ENCODE data around the gene SIN3B. TPM values are rescaled to one million over a fixed set of nuclear protein-coding genes. Genes with fewer than 3 reads are reported as not detected.
"Not testable (repeated sequence)": the region's sequence is repeated elsewhere in the genome, so short reads cannot be mapped to it uniquely, and the experiment has no call there.

Gene SIN3B, protein sequence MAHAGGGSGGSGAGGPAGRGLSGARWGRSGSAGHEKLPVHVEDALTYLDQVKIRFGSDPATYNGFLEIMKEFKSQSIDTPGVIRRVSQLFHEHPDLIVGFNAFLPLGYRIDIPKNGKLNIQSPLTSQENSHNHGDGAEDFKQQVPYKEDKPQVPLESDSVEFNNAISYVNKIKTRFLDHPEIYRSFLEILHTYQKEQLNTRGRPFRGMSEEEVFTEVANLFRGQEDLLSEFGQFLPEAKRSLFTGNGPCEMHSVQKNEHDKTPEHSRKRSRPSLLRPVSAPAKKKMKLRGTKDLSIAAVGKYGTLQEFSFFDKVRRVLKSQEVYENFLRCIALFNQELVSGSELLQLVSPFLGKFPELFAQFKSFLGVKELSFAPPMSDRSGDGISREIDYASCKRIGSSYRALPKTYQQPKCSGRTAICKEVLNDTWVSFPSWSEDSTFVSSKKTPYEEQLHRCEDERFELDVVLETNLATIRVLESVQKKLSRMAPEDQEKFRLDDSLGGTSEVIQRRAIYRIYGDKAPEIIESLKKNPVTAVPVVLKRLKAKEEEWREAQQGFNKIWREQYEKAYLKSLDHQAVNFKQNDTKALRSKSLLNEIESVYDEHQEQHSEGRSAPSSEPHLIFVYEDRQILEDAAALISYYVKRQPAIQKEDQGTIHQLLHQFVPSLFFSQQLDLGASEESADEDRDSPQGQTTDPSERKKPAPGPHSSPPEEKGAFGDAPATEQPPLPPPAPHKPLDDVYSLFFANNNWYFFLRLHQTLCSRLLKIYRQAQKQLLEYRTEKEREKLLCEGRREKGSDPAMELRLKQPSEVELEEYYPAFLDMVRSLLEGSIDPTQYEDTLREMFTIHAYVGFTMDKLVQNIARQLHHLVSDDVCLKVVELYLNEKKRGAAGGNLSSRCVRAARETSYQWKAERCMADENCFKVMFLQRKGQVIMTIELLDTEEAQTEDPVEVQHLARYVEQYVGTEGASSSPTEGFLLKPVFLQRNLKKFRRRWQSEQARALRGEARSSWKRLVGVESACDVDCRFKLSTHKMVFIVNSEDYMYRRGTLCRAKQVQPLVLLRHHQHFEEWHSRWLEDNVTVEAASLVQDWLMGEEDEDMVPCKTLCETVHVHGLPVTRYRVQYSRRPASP
- 17.7 and 80.9 TPM in 2 replicates for total RNA-seq

DNA sequence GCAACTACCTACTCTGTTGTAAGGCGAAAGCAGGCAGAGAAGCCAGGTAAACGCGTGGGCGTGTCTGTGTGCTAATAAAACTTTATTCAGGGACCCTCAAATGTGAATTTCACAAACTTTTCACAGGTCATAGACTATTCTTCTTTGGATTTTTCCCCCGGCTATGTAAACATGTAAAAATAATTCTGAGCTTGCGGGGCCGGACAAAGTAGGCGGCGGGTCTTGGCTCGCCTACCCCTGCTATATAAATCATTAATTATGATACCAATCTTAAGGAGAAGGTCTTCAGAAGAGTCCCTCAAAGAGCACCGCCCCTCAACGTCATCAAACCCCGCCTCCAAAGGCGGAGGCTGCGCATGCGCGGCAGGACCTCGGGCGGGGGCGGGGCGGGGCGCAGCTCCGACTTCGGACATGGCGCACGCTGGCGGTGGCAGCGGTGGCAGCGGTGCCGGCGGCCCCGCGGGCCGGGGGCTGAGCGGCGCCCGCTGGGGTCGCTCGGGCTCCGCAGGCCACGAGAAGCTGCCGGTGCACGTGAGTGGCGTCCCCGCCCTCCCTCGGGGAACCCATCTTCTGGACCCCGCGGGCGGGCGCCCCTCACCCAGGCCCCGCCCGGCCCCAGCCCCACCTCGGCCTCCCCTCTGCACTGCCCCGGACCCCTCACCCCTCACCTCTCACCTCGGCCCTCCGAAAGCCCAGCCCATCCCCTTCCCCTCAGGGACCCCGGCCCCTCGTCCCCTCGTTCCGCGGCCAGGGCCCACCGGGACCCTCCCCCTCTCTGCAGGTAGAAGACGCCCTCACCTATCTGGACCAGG lies at the start of gene SIN3B:
SIN3B (plus strand) TSS at position 389 of the 812 bp plus-strand sequence; CDS start at position 412, 23 bp downstream.
- DNase-seq (ENCODE audit: low read depth): peak; percentile 58

DNA sequence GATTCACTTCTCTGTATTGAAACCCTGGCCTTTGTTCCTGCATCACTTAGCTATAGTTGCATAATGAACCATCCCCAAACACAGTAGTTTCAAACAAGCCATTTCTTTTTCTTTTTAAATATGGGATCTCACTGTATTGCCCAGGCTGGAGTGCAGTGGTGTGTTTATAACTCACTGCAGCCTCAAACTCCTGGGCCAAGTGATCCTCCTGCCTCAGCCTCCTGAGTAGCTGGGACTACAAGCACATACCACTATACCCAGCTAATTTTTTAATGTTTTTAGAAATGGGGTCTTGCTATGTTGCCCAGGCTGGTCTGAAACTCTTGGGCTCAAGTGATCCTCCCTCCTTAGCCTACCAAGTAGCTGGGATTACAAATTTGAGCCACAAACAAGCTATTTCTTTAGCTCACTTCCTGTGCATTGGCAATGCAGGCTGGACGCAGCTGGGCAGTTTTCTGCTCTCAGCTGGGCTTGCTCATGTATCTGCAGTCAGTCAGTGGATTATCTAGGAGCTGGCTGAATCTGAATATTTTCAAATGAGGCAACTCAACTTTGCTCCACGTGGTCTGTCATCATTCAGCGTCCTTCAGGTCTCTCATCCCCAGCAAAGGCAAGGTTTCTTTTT lies 49.5 kb upstream of the SIN3B start:
- no peak for DNase-seq (ENCODE audit: low read depth)

DNA sequence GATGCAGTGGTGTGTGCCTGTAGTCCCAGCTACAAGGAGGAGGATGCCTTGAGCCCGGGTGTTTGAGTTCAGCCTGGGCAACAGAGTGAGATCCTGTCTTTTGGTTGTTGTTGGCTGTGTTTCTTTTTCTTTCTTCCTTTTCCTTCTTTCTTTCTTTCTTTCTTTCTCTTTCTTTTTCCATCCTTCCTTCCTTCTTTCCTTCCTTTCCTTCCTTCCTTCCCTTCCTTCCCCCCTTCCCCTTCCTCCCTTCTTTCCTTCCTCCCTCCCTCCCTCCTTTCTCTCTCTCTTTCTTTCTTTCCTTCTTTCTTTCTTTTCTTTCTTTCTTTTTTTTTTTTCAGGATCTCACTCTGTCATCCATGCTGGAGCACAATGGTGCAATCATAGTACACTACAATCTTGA lies 46.5 kb upstream of the SIN3B start:
- DNase-seq (ENCODE audit: low read depth): no peak

DNA sequence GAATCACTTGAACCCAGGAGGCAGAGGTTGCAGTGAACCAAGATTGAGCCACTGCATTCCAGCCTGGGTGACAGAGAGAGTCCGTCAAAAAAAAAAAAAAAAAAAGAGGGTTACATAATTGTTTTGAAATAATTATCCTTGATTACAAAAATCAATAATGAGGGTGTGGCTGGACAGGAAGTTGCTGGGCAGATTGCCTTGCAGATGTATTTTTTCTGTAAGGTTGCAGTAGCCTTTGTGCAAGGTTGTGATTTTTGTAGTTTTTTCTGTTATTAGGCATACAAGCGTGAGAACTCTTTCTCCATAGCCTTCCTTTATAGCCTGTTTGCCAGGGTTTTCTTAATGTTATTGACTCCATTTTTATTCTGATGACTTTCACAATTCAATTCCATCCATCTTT lies 40.7 kb upstream of the SIN3B start:
- no peak for DNase-seq (ENCODE audit: low read depth)

DNA sequence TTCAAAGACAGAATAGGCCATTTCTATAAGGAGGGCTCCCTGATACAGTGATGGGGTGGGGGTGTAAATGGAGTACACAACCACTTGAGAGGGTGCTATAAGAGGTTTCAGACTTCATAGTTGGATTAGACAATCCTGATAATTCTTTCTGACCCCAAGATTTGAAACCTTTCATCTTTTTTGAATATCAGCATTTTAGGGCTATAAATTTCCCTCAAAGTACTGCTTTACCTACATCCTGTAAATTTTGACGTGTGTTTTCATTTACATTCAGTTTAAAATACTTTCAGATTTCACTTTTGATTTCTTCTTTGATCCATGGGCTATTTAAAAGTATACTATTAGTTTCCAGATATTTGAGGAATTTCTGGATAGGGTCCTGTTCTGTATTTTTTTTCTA lies 40.0 kb upstream of the SIN3B start:
- no peak for DNase-seq (ENCODE audit: low read depth)

DNA sequence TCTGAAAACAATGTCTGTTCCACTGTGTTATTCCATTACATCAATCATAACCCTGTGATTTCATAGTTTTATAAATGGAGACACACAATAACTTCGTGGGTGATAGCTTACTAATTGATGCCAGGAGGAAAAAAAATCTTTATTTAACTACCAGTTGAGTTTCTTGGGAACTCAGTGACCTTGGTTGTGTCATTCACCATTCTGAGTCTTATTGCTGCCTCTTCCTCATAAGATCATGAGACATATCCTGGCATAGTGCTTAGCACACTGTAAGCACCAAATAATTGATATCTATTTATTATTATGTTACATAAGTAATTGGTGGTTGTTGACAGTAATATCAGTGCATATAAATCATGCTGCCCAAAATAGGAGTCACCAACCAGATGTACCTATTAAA lies 39.1 kb upstream of the SIN3B start:
- no peak for DNase-seq (ENCODE audit: low read depth)

DNA sequence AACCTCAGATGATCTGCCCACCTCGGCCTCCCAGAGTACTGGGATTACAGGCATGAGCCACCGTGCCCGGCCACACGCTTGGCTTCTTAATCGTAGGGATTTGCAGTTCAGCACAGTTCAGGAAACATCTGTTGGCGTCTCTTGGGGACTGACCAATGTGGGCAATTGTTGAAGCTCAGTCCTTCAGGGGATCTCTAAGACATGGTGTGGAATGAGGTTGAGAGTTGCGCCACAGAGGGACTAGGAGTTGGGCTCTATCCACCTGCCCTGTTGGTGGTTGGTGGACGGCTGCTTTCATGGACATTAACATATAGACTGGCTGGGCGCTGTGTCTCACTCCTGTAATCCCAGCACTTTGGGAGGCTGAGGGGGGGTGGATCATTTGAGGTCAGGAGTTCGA lies 37.3 kb upstream of the SIN3B start:
- no peak for DNase-seq (ENCODE audit: low read depth)

DNA sequence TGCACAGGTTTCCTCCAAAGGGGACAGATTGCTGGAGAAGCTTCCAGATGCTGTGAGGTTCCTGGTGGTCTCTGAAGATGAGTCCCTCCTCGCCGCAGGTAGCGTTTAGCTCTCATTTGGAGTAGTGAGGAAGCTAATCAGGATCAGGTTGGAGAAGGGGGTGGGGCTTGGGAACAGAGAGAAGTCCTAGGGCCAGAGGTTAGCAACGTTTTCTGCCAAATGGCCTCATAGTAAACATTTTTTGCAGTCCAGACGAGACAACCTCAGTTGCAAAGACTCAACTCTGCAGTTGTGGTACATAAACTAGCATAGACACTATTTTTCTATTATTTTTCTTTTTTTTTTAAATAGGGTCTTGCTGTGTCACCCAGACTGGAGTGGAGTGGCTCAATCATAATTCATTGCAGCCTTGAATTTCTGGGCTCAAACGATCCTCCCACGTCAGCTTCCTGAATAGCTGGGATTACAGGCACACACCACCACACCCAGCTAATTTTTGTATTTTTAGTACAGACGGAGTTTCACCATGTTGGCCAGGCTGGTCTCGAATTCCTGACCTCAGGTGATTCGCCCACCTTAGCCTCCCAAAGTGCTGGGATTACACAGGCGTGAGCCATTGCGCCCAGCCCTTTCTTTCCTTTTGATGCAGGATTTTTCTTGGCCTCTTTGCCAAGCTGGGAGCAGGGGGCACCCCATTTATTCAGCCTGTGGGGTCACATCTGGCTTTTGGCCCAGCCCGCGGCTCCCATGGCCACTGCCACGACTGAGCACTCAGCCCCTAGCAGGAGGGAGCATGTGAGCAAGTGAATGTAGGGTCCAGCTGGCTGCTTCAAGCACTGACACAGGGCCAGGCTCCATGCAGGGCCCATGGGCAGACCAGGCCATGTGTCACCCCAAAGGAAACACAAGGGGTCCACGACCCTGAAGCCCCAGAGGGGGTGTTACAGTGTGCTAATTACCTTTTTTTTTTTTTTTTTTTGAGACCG lies 34.4 kb upstream of the SIN3B start:
- DNase-seq (ENCODE audit: low read depth): no peak

DNA sequence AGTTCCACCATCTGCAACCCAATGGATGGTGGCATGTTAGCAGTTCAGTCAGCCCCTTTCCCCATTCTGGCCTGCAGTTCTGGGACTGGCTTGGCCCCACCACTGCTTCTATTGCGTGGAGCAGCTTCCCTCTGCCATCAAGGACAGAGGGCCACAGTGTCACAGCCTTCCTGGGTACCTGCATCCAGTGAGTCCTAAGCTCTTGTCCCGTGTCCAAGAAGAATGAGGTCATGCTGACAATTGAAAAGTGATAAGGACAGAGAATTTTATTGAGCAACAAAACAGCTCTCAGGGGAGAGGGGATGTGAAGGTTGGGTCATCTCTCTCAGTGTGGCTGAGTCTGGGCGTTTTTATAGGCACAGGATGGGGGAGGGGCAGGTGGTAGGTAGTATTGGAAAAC lies 33.5 kb upstream of the SIN3B start:
- DNase-seq (ENCODE audit: low read depth): no peak

DNA sequence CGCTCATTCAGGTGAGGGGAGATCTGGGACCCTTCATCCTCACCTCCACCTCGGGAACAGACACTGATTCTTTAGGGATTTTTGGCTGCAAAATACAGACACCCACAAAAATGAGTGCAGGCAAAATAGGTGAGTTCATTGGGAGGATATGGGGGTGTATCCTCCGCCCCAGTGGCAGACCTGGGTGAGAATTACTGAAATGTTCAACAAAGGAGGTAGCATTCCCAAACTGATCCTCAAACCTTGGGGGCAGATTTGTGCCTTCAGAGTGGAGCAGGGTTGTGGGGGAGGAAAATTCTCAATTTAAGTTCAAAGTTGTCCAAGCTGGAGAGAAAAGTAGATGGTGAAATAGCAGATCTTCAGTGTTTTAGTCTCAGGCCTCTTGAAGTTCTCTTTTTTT lies 31.3 kb upstream of the SIN3B start:
- no peak for DNase-seq (ENCODE audit: low read depth)

DNA sequence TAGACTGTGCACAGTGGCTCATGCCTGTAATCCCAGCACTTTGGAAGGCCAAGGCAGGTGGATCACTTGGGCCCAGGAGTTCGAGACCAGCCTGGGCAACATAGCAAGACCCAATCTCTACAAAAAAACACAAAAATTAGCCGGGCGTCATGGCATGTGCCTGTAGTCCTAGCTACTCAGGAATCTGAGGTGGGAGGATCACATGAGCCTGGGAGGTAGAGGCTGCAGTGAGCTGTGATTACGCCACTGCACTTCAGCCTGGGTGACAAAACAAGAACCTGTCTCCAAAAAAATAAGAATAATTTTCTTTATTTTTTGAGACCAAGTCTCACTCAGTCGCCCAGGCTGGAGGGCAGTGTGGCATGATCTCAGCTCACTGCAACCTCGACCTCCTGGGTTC lies 30.9 kb upstream of the SIN3B start:
- not testable (repeated sequence) for DNase-seq (ENCODE audit: low read depth)

DNA sequence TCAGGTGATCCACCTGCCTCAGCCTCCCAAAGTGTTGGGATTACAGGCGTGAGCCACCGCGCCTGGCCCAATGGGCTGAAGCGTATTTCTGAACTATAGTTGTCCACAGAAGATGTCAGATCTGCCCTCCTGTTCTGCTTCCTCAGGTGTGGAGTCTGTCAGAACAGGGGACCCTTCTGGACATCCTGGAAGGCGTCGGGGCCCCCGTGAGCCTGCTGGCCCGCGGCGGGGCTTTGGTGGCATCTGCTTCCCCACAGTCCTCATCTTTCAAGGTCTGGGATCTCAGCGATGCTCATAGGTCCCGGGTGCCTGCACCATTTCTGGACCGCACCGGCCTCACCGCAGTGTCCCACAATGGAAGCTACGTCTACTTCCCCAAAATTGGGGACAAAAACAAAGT lies 29.5 kb upstream of the SIN3B start:
- DNase-seq (ENCODE audit: low read depth): no peak

DNA sequence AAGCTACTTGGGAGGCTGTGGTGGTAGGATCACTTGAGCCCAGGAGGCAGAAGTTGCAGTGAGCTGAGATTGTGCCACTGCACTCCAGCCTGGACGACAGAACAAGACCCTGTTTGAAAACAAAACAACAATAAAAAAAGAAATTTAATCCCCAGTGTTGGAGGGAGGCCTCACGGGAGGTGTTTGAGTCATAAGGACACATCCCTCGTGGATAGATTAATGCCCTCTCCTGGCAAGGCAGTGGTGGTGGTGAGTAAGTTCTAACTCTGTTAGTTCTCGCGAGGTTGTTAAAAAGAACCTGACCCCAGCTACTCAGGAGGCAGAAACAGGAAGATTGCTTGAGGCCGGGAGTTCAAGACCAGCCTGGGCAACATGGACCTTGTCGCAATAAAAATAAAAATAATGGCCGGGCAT lies 27.6 kb upstream of the SIN3B start:
- peak; percentile 58 for DNase-seq (ENCODE audit: low read depth)

DNA sequence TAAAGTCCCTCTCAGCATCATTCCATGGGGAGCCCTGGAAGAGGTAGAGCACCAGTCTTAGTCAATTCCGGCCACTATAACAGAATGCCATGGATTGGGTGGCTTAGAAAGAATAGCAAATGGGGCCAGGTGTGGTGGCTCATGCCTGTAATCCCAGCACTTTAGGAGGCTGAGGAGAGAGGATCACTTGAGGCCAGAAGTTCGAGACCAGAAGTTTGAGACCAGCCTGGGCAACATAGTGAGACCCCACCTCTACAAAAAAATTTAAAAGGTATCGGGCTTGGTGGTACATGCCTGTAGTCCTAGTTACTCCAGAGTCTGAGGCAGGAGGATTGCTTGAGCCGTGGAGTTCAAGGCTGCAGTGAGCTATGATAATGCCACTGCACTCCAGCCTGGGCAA lies 25.0 kb upstream of the SIN3B start:
- no peak for DNase-seq (ENCODE audit: low read depth)

DNA sequence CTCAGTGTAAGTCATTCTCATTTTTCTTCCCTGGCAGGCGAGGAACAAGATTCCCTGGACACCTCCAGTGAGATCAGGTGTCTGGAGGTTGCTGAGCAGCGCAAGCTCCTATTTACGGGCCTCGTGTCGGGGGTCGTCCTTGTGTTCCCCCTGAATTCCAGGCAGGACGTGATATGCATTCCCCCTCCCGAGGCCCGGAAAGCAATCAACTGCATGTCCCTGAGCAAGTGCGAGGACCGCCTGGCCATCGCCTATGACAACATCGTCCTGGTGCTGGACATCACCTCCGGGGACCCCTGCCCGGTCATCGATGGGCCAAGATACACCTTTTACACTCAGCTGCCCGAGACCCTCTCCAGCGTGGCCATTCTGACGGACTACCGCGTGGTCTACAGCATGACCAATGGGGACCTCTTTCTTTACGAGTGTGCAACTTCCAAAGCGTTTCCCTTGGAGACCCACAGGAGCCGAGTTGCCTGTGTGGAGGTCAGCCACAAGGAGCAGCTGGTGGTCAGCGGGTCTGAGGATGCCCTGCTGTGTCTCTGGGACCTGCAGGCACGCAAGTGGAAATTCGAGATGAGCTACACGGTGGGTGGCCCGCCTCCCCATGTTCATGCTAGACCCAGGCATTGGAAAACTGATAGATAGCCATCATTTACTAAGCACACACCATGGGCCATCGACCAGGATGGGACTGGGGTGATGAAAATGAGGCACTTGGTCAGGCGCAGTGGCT lies 21.5 kb upstream of the SIN3B start:
- DNase-seq (ENCODE audit: low read depth): no peak

DNA sequence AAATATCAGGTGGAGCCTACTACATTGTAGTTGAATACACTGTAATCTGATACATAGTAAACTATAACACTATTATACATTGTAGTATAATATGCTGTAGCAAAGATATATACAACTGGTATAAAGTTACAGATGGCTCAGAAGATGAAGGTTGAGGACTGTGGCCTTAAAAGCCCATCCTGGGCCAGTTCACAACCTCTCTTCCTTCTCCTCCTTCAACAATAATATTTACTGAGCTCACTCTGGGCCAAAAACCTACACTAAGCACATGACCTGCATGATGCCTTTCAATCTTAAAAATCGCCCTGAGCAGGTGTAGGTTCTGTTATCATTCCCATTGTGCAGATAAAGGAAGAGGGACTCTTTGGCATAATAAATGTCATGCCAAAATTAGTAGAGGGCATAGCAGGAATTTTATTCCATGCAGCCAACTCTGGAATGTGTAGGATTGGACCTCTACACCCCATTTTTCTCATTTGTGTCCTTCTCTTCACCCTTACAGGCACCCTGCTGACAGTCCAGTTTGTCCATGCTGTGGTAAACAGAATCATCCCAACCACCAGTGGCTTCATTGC lies 14.6 kb upstream of the SIN3B start:
- DNase-seq (ENCODE audit: low read depth): no peak

DNA sequence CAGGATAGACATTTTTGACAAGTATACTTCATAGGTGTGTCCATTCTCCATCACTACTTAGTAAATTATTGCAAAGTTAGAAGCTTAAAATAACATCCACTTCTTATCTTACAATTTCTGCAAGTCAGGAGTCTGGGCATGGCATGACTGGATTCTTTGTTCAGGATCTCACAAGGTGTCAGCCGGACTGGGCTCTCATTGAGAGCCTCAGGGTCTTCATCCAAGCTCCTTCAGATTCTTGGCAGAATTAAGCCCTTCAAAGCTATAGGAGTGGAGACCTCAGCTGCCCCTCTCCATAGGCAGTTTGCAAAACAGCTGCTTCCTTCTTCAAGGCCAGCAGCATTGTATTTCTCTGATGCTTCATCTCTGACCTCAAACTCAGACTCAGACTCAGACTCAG lies 9.1 kb upstream of the SIN3B start:
- no peak for DNase-seq (ENCODE audit: low read depth)

DNA sequence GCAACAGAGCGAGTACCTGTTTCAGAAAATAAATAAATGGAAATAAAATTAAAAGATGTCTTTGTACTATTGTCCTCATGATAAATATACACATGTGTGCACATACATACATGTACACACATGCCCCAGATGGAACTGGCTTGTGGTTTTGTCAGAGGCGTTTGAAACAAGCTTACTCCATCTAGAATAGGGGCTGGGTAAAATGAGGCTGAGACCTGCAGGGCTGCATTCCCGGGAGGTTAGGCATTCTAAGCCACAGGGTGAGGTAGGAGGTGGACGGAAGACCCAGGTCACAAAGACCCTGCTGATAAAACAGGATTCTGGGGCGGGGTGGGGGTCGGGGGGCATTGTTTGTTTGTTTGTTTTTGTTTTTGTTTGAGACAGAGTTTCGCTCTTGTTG lies 8.1 kb upstream of the SIN3B start:
- no peak for DNase-seq (ENCODE audit: low read depth)

DNA sequence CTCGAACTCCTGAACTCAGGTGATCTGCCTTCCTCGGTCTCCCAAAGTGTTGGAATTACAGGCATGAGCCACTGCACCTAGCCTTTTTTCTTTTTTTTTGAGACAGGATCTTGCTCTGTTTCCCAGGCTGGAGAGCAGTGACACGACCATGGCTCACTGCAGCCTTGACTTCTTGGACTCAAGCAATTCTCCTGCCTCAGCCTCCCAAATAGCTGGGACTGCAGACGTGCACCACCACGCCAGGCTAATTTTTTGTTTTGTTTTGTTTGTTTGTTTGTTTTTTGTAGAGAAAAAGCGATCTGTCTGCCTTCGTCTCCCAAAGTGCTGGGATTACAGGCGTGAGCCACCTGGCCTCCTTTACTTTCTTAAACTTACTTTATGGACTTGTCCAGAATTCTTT lies 6.5 kb upstream of the SIN3B start:
- no peak for DNase-seq (ENCODE audit: low read depth)

All from renal cortical epithelial cell (primary cell).